ENCODE measurements around the gene DAPK1. TPM values are rescaled to one million over a fixed set of nuclear protein-coding genes. Genes with fewer than 3 reads are reported as not detected.
A peak's percentile ranks its signal among the peaks of the same experiment; 100 is the strongest.

DAPK1 gene
- total RNA-seq, 1 donor = 8.6 TPM

- no peak overlapping the region for H3K4me3 ChIP-seq (ENCODE audit: low read depth, low read length)
- DNase-seq (ENCODE audit: low read depth) = no peak
- TF ChIP-seq CTCF (IDR thresholded peaks at IDR 0.05; ENCODE audit: insufficient read depth, low read depth, low read length) = peak; percentile 3
These were observed 186.3 kb downstream of the DAPK1 start for GRCh38 chr9:87683751-87684626.

DNA sequence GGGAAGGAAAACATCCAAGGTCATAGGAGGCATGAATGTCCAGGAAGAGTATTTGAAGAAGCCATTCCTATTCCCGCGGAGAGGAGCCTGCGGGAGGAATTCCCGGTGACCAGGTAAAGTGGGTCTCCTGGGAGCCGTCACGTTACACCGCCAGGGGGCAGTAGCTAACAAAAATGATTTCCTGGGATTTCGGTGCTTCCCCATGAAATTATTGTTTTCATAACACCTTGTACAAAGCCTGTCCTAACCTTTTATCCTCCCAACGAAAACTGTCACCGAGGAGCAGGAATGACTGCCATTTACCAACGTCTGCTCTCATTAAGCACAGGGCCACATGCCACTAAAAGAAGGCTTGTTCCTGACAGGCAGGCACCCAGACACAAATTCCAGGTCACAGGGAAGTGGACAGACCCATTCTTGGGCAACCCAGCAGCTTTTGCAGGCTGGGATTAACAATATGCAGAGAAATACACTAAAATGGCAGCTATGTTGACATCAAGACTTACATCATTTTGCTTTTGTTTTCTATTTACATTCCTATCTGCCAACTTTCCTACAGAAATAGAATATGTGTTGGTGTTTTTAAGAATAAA lies 187.1 kb downstream of the DAPK1 start:
- H3K4me3 ChIP-seq (ENCODE audit: low read depth, low read length) = no peak overlapping the region
- DNase-seq (ENCODE audit: low read depth) = peak; percentile 52
- peak; percentile 75 for TF ChIP-seq CTCF (IDR thresholded peaks at IDR 0.05; ENCODE audit: insufficient read depth, low read depth, low read length)

GRCh38 chr9:87685441-87685840 lies 187.8 kb downstream of the DAPK1 start:
- TF ChIP-seq CTCF (IDR thresholded peaks at IDR 0.05; ENCODE audit: insufficient read depth, low read depth, low read length) = no peak
- no peak overlapping the region for H3K4me3 ChIP-seq (ENCODE audit: low read depth, low read length)
- DNase-seq (ENCODE audit: low read depth) = peak; percentile 39

GRCh38 chr9:87685871-87686519 lies 188.3 kb downstream of the DAPK1 start:
- TF ChIP-seq CTCF (IDR thresholded peaks at IDR 0.05; ENCODE audit: insufficient read depth, low read depth, low read length) = no peak
- no peak for DNase-seq (ENCODE audit: low read depth)
- no peak overlapping the region for H3K4me3 ChIP-seq (ENCODE audit: low read depth, low read length)

GRCh38 chr9:87686520-87687090 lies 188.9 kb downstream of the DAPK1 start:
- H3K4me3 ChIP-seq (ENCODE audit: low read depth, low read length) = no peak overlapping the region
- no peak for DNase-seq (ENCODE audit: low read depth)
- no peak for TF ChIP-seq CTCF (IDR thresholded peaks at IDR 0.05; ENCODE audit: insufficient read depth, low read depth, low read length)

- H3K4me3 ChIP-seq (ENCODE audit: low read depth, low read length) = no peak overlapping the region
- no peak for TF ChIP-seq CTCF (IDR thresholded peaks at IDR 0.05; ENCODE audit: insufficient read depth, low read depth, low read length)
- DNase-seq (ENCODE audit: low read depth) = peak; percentile 59
These were observed 189.5 kb downstream of the DAPK1 start for GRCh38 chr9:87687207-87687606.
